CD4-positive, alpha-beta T cell (primary cell): ENCODE results near the gene DMKN. TPM values are rescaled to one million over a fixed set of nuclear protein-coding genes. Genes with fewer than 3 reads are reported as not detected.

Source experiments
- ATAC-seq: fragments of 200-7000 bp; cut with Tn5 transposase; one replicate; pipeline ENCODE4 v1.10.0; 2022; ENCODE audit warnings: mild to moderate bottlenecking; ENCODE audit not compliant: poor library complexity
- CTCF ChIA-PET: fragments of 350-600 bp; sonication (Branson Sonifier 250); formaldehyde crosslinking; loops from one replicate; lab custom pipeline; 2021; ENCODE audit warnings: antibody characterized with exemption, inconsistent platforms; lab: Charles Lee
- POLR2A ChIA-PET: fragments of 350-600 bp; sonication (Branson Sonifier 250); formaldehyde crosslinking; loops from one replicate; lab custom pipeline; 2021; ENCODE audit warnings: antibody characterized with exemption, inconsistent platforms; lab: Charles Lee
- DNase-seq, 14 experiments: peaks; one replicate each; pipeline ENCODE4 v3.0.0-alpha.2; 2013 to 2020; ENCODE audit warnings: mixed read lengths in 2 of 14
- H3K27ac ChIP-seq, 2 donors: one replicate each; pipeline versions ENCODE4 v1.5.1 to v1.7.0; 2013; ENCODE audit warnings: low read length in 2 of 2, low read depth in 1 of 2, mild to moderate bottlenecking in 1 of 2
- H3K27me3 ChIP-seq, 2 experiments: 1 replicate in 1 of 2; 2 replicates in 1 of 2; pipeline versions ENCODE4 v1.6.1 to v1.7.0; 2013; ENCODE audit warnings: low read length in 2 of 2, control low read depth in 1 of 2, mild to moderate bottlenecking in 1 of 2, moderate library complexity in 1 of 2; ENCODE audit not compliant: insufficient read depth in 2 of 2, control insufficient read depth in 1 of 2
- H3K36me3 ChIP-seq: one replicate; pipeline ENCODE4 v1.6.1; 2013; ENCODE audit warnings: low read length, control low read depth; ENCODE audit not compliant: insufficient read depth
- H3K4me1 ChIP-seq: one replicate; pipeline ENCODE4 v1.6.1; 2013; ENCODE audit warnings: low read length, control low read depth; ENCODE audit not compliant: insufficient read depth
- H3K4me3 ChIP-seq: one replicate; pipeline ENCODE4 v1.5.1; 2013; ENCODE audit warnings: mild to moderate bottlenecking, low read length, moderate library complexity
- H3K9me3 ChIP-seq, 2 experiments: 1 replicate in 1 of 2; 2 replicates in 1 of 2; pipeline versions ENCODE4 v1.6.1 to v1.7.0; 2013; ENCODE audit warnings: low read length in 2 of 2, mild to moderate bottlenecking in 2 of 2, control low read depth in 1 of 2, moderate library complexity in 1 of 2; ENCODE audit not compliant: control insufficient read depth in 1 of 2, insufficient read depth in 1 of 2
- H3K27ac Mint-ChIP-seq: one replicate; pipeline ENCODE4 v1.8.0; 2020; ENCODE audit warnings: mixed read lengths
- H3K27me3 Mint-ChIP-seq: one replicate; pipeline ENCODE4 v1.8.0; 2021; ENCODE audit warnings: mixed read lengths
- H3K36me3 Mint-ChIP-seq: one replicate; pipeline ENCODE4 v1.8.0; 2021; ENCODE audit warnings: low read depth, mixed read lengths
- H3K4me1 Mint-ChIP-seq: one replicate; pipeline ENCODE4 v1.8.0; 2021; ENCODE audit warnings: low read depth, mixed read lengths
- H3K4me3 Mint-ChIP-seq: one replicate; pipeline ENCODE4 v1.8.0; 2020; ENCODE audit warnings: mild to moderate bottlenecking, mixed read lengths
- H3K9me3 Mint-ChIP-seq: one replicate; pipeline ENCODE4 v1.8.0; 2020; ENCODE audit warnings: mixed read lengths
- CTCF ChIP-seq: fragments of 200-600 bp; IDR thresholded peaks from one replicate; pipeline ENCODE4 v1.8.0; 2022; ENCODE audit warnings: antibody characterized with exemption, mild to moderate bottlenecking
- intact Hi-C, 2 experiments: fragments of 100-400 bp; cut with DNase I in 1 of 2; cut with micrococcal nuclease in 1 of 2; formaldehyde crosslinking; loops; one replicate each; pipeline versions ENCODE4 v1.15.1 to v1.9.0; 2023 to 2025; cut with DNase I, micrococcal nuclease
- polyA plus RNA-seq, 2 donors: library from polyadenylated mRNA; unstranded; fragments of 120-200 nt; gene quantifications; one replicate each; pipeline ENCODE4 v1.2.1, GENCODE V29; 2013
- total RNA-seq, 174 experiments: library from RNA in 2 of 174; stranded (reverse) in 2 of 174; gene quantifications; one replicate each; pipeline ENCODE4 v1.2.3 and lab custom pipeline; 2021 to 2026

Gene DMKN
- total RNA-seq (not detected), total RNA-seq (lab: John Stamatoyannopoulos, UW) (0 to 1.1 (median 0.20) reads per million in 172 experiments)
- polyA plus RNA-seq (2013, experiment 1 of 2): 0.75 TPM
- polyA plus RNA-seq (2013, experiment 2 of 2): 1.1 TPM

GRCh38 chr19:35513628-35514281, at the start of gene DMKN:
Gene DMKN, minus strand, starts transcription at chr19:35513649. Its CDS starts 174 bp downstream, at chr19:35513475.
- Mint-ChIP-seq H3K9me3 (no peaks in the 10 kb centered on the region), H3K27me3 (peaks cover 63% of the 10 kb centered on the region), H3K4me1 (peaks cover 17% of the 10 kb centered on the region), H3K27ac (no peak within 1 kb of the TSS), H3K4me3 (no peak within 1 kb of the TSS), H3K36me3 (no peaks in the 10 kb centered on the region)
- no peak for DNase-seq
- H3K36me3 ChIP-seq: no peaks in the 10 kb centered on the region
- H3K27ac ChIP-seq: no peak within 1 kb of the TSS
- H3K4me3 ChIP-seq: no peak within 1 kb of the TSS
- ATAC-seq: no peak
- H3K4me1 ChIP-seq: peaks cover 20% of the 10 kb centered on the region
- TF ChIP-seq CTCF: no peak
- intact Hi-C loops: no loop called here
- CTCF ChIA-PET: no interaction called here
- H3K9me3 ChIP-seq: peaks cover 0 to 3% of the 10 kb centered on the region in 2 experiments
- POLR2A ChIA-PET: no interaction called here
- H3K27me3 ChIP-seq: peaks cover 19% of the 10 kb centered on the region in 2 experiments

- no peaks in the 10 kb centered on the region for H3K9me3 Mint-ChIP-seq
- Histone ChIP-seq H3K4me1 (peaks cover 14% of the 10 kb centered on the region), H3K4me3 (no peak overlapping the region), H3K27me3 (peaks cover 15 to 36% of the 10 kb centered on the region in 2 experiments), H3K9me3 (peaks cover 0 to 16% of the 10 kb centered on the region in 2 experiments), H3K27ac (no peak overlapping the region), H3K36me3 (no peaks in the 10 kb centered on the region)
- intact Hi-C loops: loop anchor here in 1 of 2 experiments (10.0 kb wide), 1 partner anchor 112 kb away; no protein-coding TSS in a partner anchor
- ChIA-PET CTCF (no interaction called here), POLR2A (no interaction called here)
- ATAC-seq (no peak), DNase-seq (no peak)
- TF ChIP-seq CTCF: no peak
- H3K27ac Mint-ChIP-seq: no peak overlapping the region
- H3K36me3 Mint-ChIP-seq: no peaks in the 10 kb centered on the region
- no peak overlapping the region for H3K4me3 Mint-ChIP-seq
- H3K4me1 Mint-ChIP-seq: peaks cover 9% of the 10 kb centered on the region
- H3K27me3 Mint-ChIP-seq: peaks cover 74% of the 10 kb centered on the region
Measured at GRCh38 chr19:35562776-35563175, 49.3 kb upstream of the DMKN start.

- no peak for ATAC-seq
- CTCF ChIA-PET: no interaction called here
- peaks cover 11% of the 10 kb centered on the region for H3K4me1 Mint-ChIP-seq
Measured at GRCh38 chr19:35562336-35562735, 48.9 kb upstream of the DMKN start.

More at GRCh38 chr19:35562336-35562735, 48.9 kb upstream of the DMKN start:
- no peaks in the 10 kb centered on the region for H3K36me3 ChIP-seq
- peaks cover 17% of the 10 kb centered on the region for H3K4me1 ChIP-seq
- Mint-ChIP-seq H3K27ac (no peak overlapping the region), H3K9me3 (no peaks in the 10 kb centered on the region), H3K4me3 (no peak overlapping the region), H3K36me3 (no peaks in the 10 kb centered on the region), H3K27me3 (peaks cover 76% of the 10 kb centered on the region)
- H3K27ac ChIP-seq: no peak overlapping the region
- no peak for DNase-seq
- POLR2A ChIA-PET: no interaction called here
- H3K27me3 ChIP-seq: peaks cover 15 to 36% of the 10 kb centered on the region in 2 experiments
- H3K9me3 ChIP-seq: peaks cover 0 to 16% of the 10 kb centered on the region in 2 experiments
- intact Hi-C loops: loop anchor here in 1 of 2 experiments (10.0 kb wide), 1 partner anchor 112 kb away; no protein-coding TSS in a partner anchor
- H3K4me3 ChIP-seq: no peak overlapping the region
- TF ChIP-seq CTCF: no peak
